ENCODE measurements around the gene SLCO2B1.

GRCh38 chr11:75229466-75229865, 78.6 kb downstream of the SLCO2B1 start:
- TF ChIP-seq POLR2AphosphoS5 (IDR thresholded peaks at IDR 0.05), result no peak
- TF ChIP-seq POLR2A (IDR thresholded peaks at IDR 0.05), result no peak
- TF ChIP-seq CTCF (IDR thresholded peaks at IDR 0.05), result no peak
- TF ChIP-seq EP300 (IDR thresholded peaks at IDR 0.05), result no peak
